Endothelial cell of umbilical vein (primary cell): Measurements from ENCODE around the gene PCGF1. TPM values are rescaled to one million over a fixed set of nuclear protein-coding genes. Genes with fewer than 3 reads are reported as not detected.
"Not testable (repeated sequence)": the region's sequence is repeated elsewhere in the genome, so short reads cannot be mapped to it uniquely, and the experiment has no call there.

Source experiments
- BruUV-seq: library from RNA; stranded (reverse); fragments of 400-500 nt; replicated peaks from 2 replicates; lab custom pipeline; 2021; lab: Mats Ljungman, UMichigan
- CTCF ChIA-PET: fragments of 300-600, 350-600 bp; sonication (Branson Sonifier 250); formaldehyde crosslinking; loops from one replicate; lab custom pipeline; 2021; ENCODE audit warnings: antibody characterized with exemption, inconsistent platforms; lab: Charles Lee
- POLR2A ChIA-PET: fragments of 300-600, 350-600 bp; sonication (Branson Sonifier 250); formaldehyde crosslinking; loops from one replicate; lab custom pipeline; 2021; ENCODE audit warnings: antibody characterized with exemption, inconsistent platforms; lab: Charles Lee
- DNase-seq: peaks from one replicate; pipeline ENCODE4 v3.0.0-alpha.2; 2011; ENCODE audit warnings: low read depth, low spot score
- FAIRE-seq: peaks from 2 replicates; lab custom pipeline; 2011; peaks lifted over from hg19 to GRCh38; lab: Jason Lieb, UNC
- H2AFZ ChIP-seq: 2 replicates; pipeline ENCODE4 v1.6.0; 2012; ENCODE audit warnings: low read depth, low read length, control low read depth, inconsistent platforms
- H3K27ac ChIP-seq: 2 replicates; pipeline ENCODE4 v1.5.1; 2011; ENCODE audit warnings: low read depth, mild to moderate bottlenecking, control low read depth, low read length, moderate library complexity; ENCODE audit not compliant: insufficient read depth
- H3K27me3 ChIP-seq, 2 experiments: 2 replicates each; pipeline versions ENCODE4 v1.6.0 to v1.6.1; 2011; ENCODE audit warnings: low read length in 2 of 2, mixed read lengths in 1 of 2; ENCODE audit not compliant: control insufficient read depth in 2 of 2, insufficient read depth in 2 of 2
- H3K36me3 ChIP-seq, 2 experiments: 2 replicates in 1 of 2; 3 replicates in 1 of 2; pipeline ENCODE4 v1.5.1; 2011; ENCODE audit warnings: low read length in 2 of 2, mild to moderate bottlenecking in 1 of 2, moderate library complexity in 1 of 2; ENCODE audit not compliant: control insufficient read depth in 2 of 2, insufficient read depth in 2 of 2; ENCODE audit errors: extremely low read depth in 1 of 2
- H3K4me1 ChIP-seq: 3 replicates; pipeline ENCODE4 v1.5.1; 2011; ENCODE audit warnings: mild to moderate bottlenecking, low read length; ENCODE audit not compliant: control insufficient read depth, insufficient read depth; ENCODE audit errors: extremely low read depth
- H3K4me2 ChIP-seq: 2 replicates; pipeline ENCODE4 v1.6.1; 2011; ENCODE audit warnings: low read length, control low read depth, mixed read lengths; ENCODE audit not compliant: insufficient read depth
- H3K4me3 ChIP-seq, 3 experiments: fragments of 200-600 bp in 1 of 3; sonication (generic), shearing (Covaris generic) in 1 of 3; replicated peaks in 1 of 3; 2 replicates each; pipeline ENCODE4 v1.5.1; 2011 to 2016; ENCODE audit warnings: control low read depth in 3 of 3, low read length in 3 of 3, mild to moderate bottlenecking in 2 of 3, inconsistent platforms in 1 of 3, low read depth in 1 of 3, moderate library complexity in 1 of 3; ENCODE audit not compliant: insufficient read depth in 1 of 3
- H3K79me2 ChIP-seq: 2 replicates; pipeline ENCODE4 v1.6.0; 2012; ENCODE audit warnings: low read length, inconsistent platforms; ENCODE audit not compliant: control insufficient read depth, insufficient read depth
- H3K9ac ChIP-seq: replicated peaks from 2 replicates; pipeline ENCODE3; 2011; ENCODE audit warnings: low read length, control low read depth; ENCODE audit not compliant: insufficient read depth; ENCODE audit errors: extremely low read depth
- H3K9me1 ChIP-seq: replicated peaks from 3 replicates; pipeline ENCODE4 v1.6.0; 2011; ENCODE audit warnings: mild to moderate bottlenecking, low read length; ENCODE audit not compliant: control insufficient read depth, insufficient read depth; ENCODE audit errors: extremely low read depth
- H3K9me3 ChIP-seq: replicated peaks from 2 replicates; pipeline ENCODE4 v1.5.1; 2012; ENCODE audit warnings: low read length, inconsistent platforms; ENCODE audit not compliant: control insufficient read depth, insufficient read depth
- H4K20me1 ChIP-seq: replicated peaks from 2 replicates; pipeline ENCODE3; 2011; ENCODE audit warnings: mild to moderate bottlenecking, low read length; ENCODE audit not compliant: control insufficient read depth, insufficient read depth; ENCODE audit errors: extremely low read depth
- EZH2 ChIP-seq: IDR thresholded peaks from 2 replicates; pipeline ENCODE4 v1.6.1; 2012; ENCODE audit warnings: borderline replicate concordance, low read depth, mild to moderate bottlenecking, moderate library complexity, low read length, inconsistent platforms; ENCODE audit not compliant: severe bottlenecking
- FOS ChIP-seq: IDR thresholded peaks from 2 replicates; pipeline ENCODE4 v1.6.1; 2011; ENCODE audit warnings: mild to moderate bottlenecking, low read length, moderate library complexity, borderline replicate concordance; ENCODE audit not compliant: insufficient read depth
- GATA2 ChIP-seq: IDR thresholded peaks from 2 replicates; pipeline ENCODE4 v1.7.0; 2011; ENCODE audit warnings: low read depth, mild to moderate bottlenecking, moderate library complexity, mixed read lengths, low read length; ENCODE audit not compliant: insufficient read length, insufficient read depth
- JUN ChIP-seq: IDR thresholded peaks from 2 replicates; pipeline ENCODE4 v1.6.1; 2011; ENCODE audit warnings: borderline replicate concordance, low read depth; ENCODE audit not compliant: insufficient read length, insufficient read depth
- MYC ChIP-seq: IDR thresholded peaks from one replicate; pipeline ENCODE4 v1.6.1; 2011; ENCODE audit warnings: mild to moderate bottlenecking, low read depth, low read length
- POLR2A ChIP-seq: IDR thresholded peaks from 2 replicates; pipeline ENCODE4 v1.6.1; 2012; ENCODE audit warnings: low read depth, mild to moderate bottlenecking, control low read depth, low read length
- POLR2AphosphoS5 ChIP-seq: IDR thresholded peaks from 2 replicates; pipeline ENCODE4 v1.6.1; 2012; ENCODE audit warnings: low read depth, mild to moderate bottlenecking, control low read depth, low read length, moderate library complexity; ENCODE audit not compliant: insufficient read depth
- dilution Hi-C: fragments of 300-500 bp; cut with MboI; formaldehyde crosslinking; loops from one replicate; pipeline ENCODE4 v1.15.0; 2019; ENCODE audit warnings: low sequenced_read_pairs; ENCODE audit not compliant: extremely low pct_ligation_motif_present
- intact Hi-C: fragments of 100-400 bp; cut with micrococcal nuclease; formaldehyde crosslinking; loops from one replicate; pipeline ENCODE4 v1.10.0; 2022
- polyA plus RNA-seq, 4 experiments: library from polyadenylated mRNA; depleted of rRNA in 3 of 4; stranded (reverse) in 3 of 4; unstranded in 1 of 4; fragments of >200 nt; gene quantifications; 2 replicates each; pipeline versions ENCODE4 v1.2.1 to v1.2.3, GENCODE V29; 2011 to 2012; ENCODE audit warnings: missing spikeins in 1 of 4
- total RNA-seq: library from RNA; stranded (reverse); gene quantifications from 2 replicates; pipeline ENCODE4 v1.2.3, GENCODE V29; 2021
- TF ChIP-seq, protein P1 (sequence below), 2 donors: IDR thresholded peaks; 1 replicate in 1 of 2; 2 replicates in 1 of 2; pipeline ENCODE4 v1.5.1; 2011; ENCODE audit warnings: low read length in 2 of 2, mild to moderate bottlenecking in 2 of 2, moderate library complexity in 2 of 2, control low read depth in 1 of 2, inconsistent platforms in 1 of 2, low read depth in 1 of 2; ENCODE audit not compliant: insufficient read depth in 1 of 2; ENCODE audit errors: extremely low read depth in 1 of 2
- TF ChIP-seq, protein P2 (sequence below): IDR thresholded peaks from 2 replicates; pipeline ENCODE4 v1.6.1; 2011; ENCODE audit not compliant: insufficient read depth, insufficient read length

The PCGF1 gene
- total and polyA plus RNA-seq, 2 donors (not counting 3 experiments of a cell fraction or from before 2014, with no cell fraction given): 17.4 to 19.2 TPM

DNA sequence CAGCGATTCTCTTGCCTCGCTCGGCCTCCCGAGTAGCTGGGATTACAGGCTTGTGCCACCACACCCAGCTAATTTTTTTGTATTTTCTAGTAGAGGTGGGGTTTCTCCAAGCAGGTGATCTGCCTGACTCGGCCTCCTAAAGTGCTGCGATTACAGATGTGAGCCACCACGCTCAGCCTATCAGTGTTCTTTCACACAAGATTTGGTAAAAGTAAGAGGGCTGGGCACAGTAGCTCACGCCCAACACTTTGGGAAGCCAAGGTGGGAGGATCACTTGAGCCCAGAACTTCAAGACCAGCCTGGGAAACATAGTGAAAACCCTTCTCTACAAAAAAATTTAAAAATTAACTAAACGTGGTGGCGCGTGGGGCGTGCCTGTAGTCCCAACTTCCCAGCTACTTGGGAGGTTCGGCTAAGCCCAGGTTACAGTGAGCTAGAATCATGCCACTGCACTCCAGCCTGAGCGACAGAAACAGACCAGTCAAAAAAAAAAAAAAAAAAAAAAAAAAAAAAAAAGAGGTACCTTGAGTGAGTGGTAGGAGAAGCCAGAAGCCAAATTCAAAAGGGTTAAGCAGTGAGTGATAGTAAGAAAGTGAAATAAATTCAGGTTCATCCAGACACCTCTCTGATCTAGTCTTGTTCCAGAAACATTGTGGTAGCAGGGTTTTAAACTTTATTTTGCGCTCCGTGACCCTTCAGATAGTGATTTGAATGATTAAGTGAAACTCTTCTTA lies 36.0 kb downstream of the PCGF1 start:
- intact Hi-C loops: loop anchor here (1.0 kb wide), 1 partner anchor 11 kb away; the partner anchor contains the start of gene CCDC142
- H3K4me3 ChIP-seq: peak overlapping the region; percentile 43 to 84 (median 75)
- H3K9ac ChIP-seq: peak overlapping the region; percentile 46
- peak overlapping the region; percentile 71 for H2AFZ ChIP-seq
- H3K79me2 ChIP-seq: no peaks in the 10 kb centered on the region
- TF ChIP-seq JUN (no peak), MYC (no peak), FOS (no peak), GATA2 (no peak), POLR2AphosphoS5 (no peak), POLR2A (no peak), EZH2 (no peak)
- TF ChIP-seq, protein P1, sequence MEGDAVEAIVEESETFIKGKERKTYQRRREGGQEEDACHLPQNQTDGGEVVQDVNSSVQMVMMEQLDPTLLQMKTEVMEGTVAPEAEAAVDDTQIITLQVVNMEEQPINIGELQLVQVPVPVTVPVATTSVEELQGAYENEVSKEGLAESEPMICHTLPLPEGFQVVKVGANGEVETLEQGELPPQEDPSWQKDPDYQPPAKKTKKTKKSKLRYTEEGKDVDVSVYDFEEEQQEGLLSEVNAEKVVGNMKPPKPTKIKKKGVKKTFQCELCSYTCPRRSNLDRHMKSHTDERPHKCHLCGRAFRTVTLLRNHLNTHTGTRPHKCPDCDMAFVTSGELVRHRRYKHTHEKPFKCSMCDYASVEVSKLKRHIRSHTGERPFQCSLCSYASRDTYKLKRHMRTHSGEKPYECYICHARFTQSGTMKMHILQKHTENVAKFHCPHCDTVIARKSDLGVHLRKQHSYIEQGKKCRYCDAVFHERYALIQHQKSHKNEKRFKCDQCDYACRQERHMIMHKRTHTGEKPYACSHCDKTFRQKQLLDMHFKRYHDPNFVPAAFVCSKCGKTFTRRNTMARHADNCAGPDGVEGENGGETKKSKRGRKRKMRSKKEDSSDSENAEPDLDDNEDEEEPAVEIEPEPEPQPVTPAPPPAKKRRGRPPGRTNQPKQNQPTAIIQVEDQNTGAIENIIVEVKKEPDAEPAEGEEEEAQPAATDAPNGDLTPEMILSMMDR (IDR thresholded peaks at IDR 0.05; ENCODE audit: extremely low read depth in 1 of 2, insufficient read depth in 1 of 2, low read depth in 1 of 2, low read length in 2 of 2): no peak
- TF ChIP-seq, protein P2, sequence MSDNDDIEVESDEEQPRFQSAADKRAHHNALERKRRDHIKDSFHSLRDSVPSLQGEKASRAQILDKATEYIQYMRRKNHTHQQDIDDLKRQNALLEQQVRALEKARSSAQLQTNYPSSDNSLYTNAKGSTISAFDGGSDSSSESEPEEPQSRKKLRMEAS: no peak
- FAIRE-seq: no peak
- dilution Hi-C loops: no loop called here
- no peak for DNase-seq
- CTCF ChIA-PET: interaction anchor here (1.2 to 2.1 kb wide), 2 partner anchors 11 to 61 kb away, joined by 5 to 12 read pairs; partner anchors contain the start of genes CCDC142 and TTC31
- POLR2A ChIA-PET: interaction anchor here (0.6 kb wide), 1 partner anchor 39 kb away, joined by 3 read pairs; no protein-coding TSS in a partner anchor
- no TSS peak for BruUV-seq
- peak overlapping the region; percentile 89 for H3K4me2 ChIP-seq
- peak overlapping the region; percentile 10 for H3K27ac ChIP-seq
- no peaks in the 10 kb centered on the region for H3K9me3 ChIP-seq
- H3K27me3 ChIP-seq: no peaks in the 10 kb centered on the region
- peaks cover 13% of the 10 kb centered on the region for H3K4me1 ChIP-seq
- no peaks in the 10 kb centered on the region for H4K20me1 ChIP-seq
- peaks cover 0 to 7% of the 10 kb centered on the region in 2 experiments for H3K36me3 ChIP-seq
- no peaks in the 10 kb centered on the region for H3K9me1 ChIP-seq

- H3K27ac ChIP-seq, H3K9me1 ChIP-seq, DNase-seq, POLR2A ChIA-PET, intact Hi-C loops, H3K9ac ChIP-seq, H4K20me1 ChIP-seq, H3K27me3 ChIP-seq, H3K9me3 ChIP-seq, H2AFZ ChIP-seq, H3K4me3 ChIP-seq, H3K36me3 ChIP-seq, FAIRE-seq, H3K4me2 ChIP-seq, dilution Hi-C loops, BruUV-seq, H3K79me2 ChIP-seq: not testable (repeated sequence)
- H3K4me1 ChIP-seq: peaks cover 17% of the 10 kb centered on the region
- CTCF ChIA-PET: interaction anchor here (1.2 kb wide), 1 partner anchor 62 kb away, joined by 5 read pairs; no protein-coding TSS in a partner anchor
Observed at GRCh38 chr2:74470742-74471141, 36.8 kb downstream of the PCGF1 start.
